Fibroblast of lung (primary cell): ENCODE results near the gene FAAP24. TPM values are rescaled to one million over a fixed set of nuclear protein-coding genes. Genes with fewer than 3 reads are reported as not detected.

Experiments used
- DNase-seq, 2 donors: peaks; one replicate each; pipeline versions ENCODE4 v3.0.0 to v3.0.0-alpha.2; 2010; ENCODE audit warnings: low read depth in 2 of 2
- H2AFZ ChIP-seq: 2 replicates; pipeline ENCODE4 v1.5.1; 2012; ENCODE audit warnings: low read length, control low read depth, inconsistent platforms
- H3K27ac ChIP-seq: 2 replicates; pipeline ENCODE4 v1.5.1; 2011; ENCODE audit warnings: low read length, control low read depth; ENCODE audit not compliant: insufficient read depth
- H3K27me3 ChIP-seq: 2 replicates; pipeline ENCODE4 v1.5.1; 2011; ENCODE audit warnings: mild to moderate bottlenecking, low read length; ENCODE audit not compliant: control insufficient read depth, insufficient read depth
- H3K36me3 ChIP-seq: 2 replicates; pipeline ENCODE4 v1.5.1; 2011; ENCODE audit warnings: low read length; ENCODE audit not compliant: control insufficient read depth, insufficient read depth
- H3K4me1 ChIP-seq: 2 replicates; pipeline ENCODE4 v1.5.1; 2011; ENCODE audit warnings: low read length; ENCODE audit not compliant: control insufficient read depth, insufficient read depth; ENCODE audit errors: extremely low read depth
- H3K4me2 ChIP-seq: 2 replicates; pipeline ENCODE4 v1.5.1; 2011; ENCODE audit warnings: low read length, control low read depth; ENCODE audit not compliant: insufficient read depth; ENCODE audit errors: extremely low read depth
- H3K4me3 ChIP-seq, 4 experiments: fragments of 200-600 bp in 1 of 4; sonication (generic) in 1 of 4; replicated peaks in 1 of 4; 2 replicates each; pipeline ENCODE4 v1.5.1; 2011 to 2016; ENCODE audit warnings: low read length in 4 of 4, low read depth in 3 of 4, mild to moderate bottlenecking in 3 of 4, control low read depth in 2 of 4, inconsistent platforms in 1 of 4, mixed read lengths in 1 of 4; ENCODE audit not compliant: insufficient read depth in 1 of 4; ENCODE audit errors: control extremely low read depth in 1 of 4
- H3K79me2 ChIP-seq: 2 replicates; pipeline ENCODE4 v1.5.1; 2012; ENCODE audit warnings: mild to moderate bottlenecking, low read length, inconsistent platforms; ENCODE audit not compliant: control insufficient read depth, insufficient read depth
- H3K9ac ChIP-seq: 2 replicates; pipeline ENCODE4 v1.5.1; 2011; ENCODE audit warnings: mild to moderate bottlenecking, low read length, control low read depth; ENCODE audit not compliant: insufficient read depth
- H3K9me3 ChIP-seq: 2 replicates; pipeline ENCODE4 v1.5.1; 2012; ENCODE audit warnings: low read depth, low read length; ENCODE audit not compliant: control insufficient read depth, insufficient read depth
- H4K20me1 ChIP-seq: 2 replicates; pipeline ENCODE4 v1.5.1; 2011; ENCODE audit warnings: low read length; ENCODE audit not compliant: control insufficient read depth, insufficient read depth; ENCODE audit errors: extremely low read depth
- CTCF ChIP-seq, 2 donors: IDR thresholded peaks in 1 of 2; conservative IDR thresholded peaks in 1 of 2; 1 replicate in 1 of 2; 2 replicates in 1 of 2; pipeline ENCODE4 v1.5.1; 2011 to 2012; ENCODE audit warnings: low read length in 2 of 2, control low read depth in 1 of 2, inconsistent platforms in 1 of 2, low read depth in 1 of 2, mild to moderate bottlenecking in 1 of 2
- EZH2 ChIP-seq: IDR thresholded peaks from 2 replicates; pipeline ENCODE4 v1.5.1; 2012; ENCODE audit warnings: low read length, control low read depth, mild to moderate bottlenecking; ENCODE audit errors: missing control alignments
- polyA minus RNA-seq: library from RNA; depleted of rRNA, polyadenylated mRNA; stranded (reverse); fragments of >200 nt; gene quantifications from 2 replicates; pipeline ENCODE4 v1.2.3, GENCODE V29; 2011; ENCODE audit warnings: low replicate concordance
- polyA plus RNA-seq, 2 donors: library from polyadenylated mRNA; depleted of rRNA in 1 of 2; stranded (reverse) in 1 of 2; unstranded in 1 of 2; fragments of >200 nt; gene quantifications; 2 replicates each; pipeline ENCODE4 v1.2.1, GENCODE V29; 2011 to 2012; ENCODE audit warnings: missing spikeins in 1 of 2
- total RNA-seq: library from RNA; depleted of rRNA; stranded (reverse); fragments of >200 nt; gene quantifications from 2 replicates; pipeline ENCODE4 v1.2.1, GENCODE V29; 2014

FAAP24 gene
- 1.3 and 2.3 TPM in 2 replicates for total RNA-seq
- 3.0 and 4.8 TPM in 2 replicates for polyA plus RNA-seq
- polyA plus RNA-seq (2012), result 2.4 and 3.3 TPM in 2 replicates
- 0.78 and 1.1 TPM in 2 replicates for polyA minus RNA-seq

GRCh38 chr19:32971715-32972540, at the start of gene FAAP24, which contains the start of gene CEP89:
FAAP24 (plus strand) TSS chr19:32972242; CDS start chr19:32973197, 955 bp downstream.
CEP89 (minus strand) TSS chr19:32971958; CDS start chr19:32971874, 84 bp downstream.
- no peak for TF ChIP-seq EZH2
- TF ChIP-seq CTCF (conservative IDR thresholded peaks at IDR 0.05 in 1 of 2, IDR thresholded peaks at IDR 0.05 in 1 of 2; ENCODE audit: low read depth in 1 of 2, low read length in 2 of 2), result no peak
- DNase-seq, result peak; percentile 99 to 100

GRCh38 chr19:32924200-32924599, 47.8 kb upstream of the FAAP24 start:
- Histone ChIP-seq H3K9me3 (no peaks in the 10 kb centered on the region), H3K27ac (no peak overlapping the region), H3K4me1 (no peaks in the 10 kb centered on the region), H3K79me2 (no peaks in the 10 kb centered on the region), H2AFZ (no peak overlapping the region), H3K4me3 (no peak overlapping the region), H4K20me1 (no peaks in the 10 kb centered on the region), H3K36me3 (peaks cover 5% of the 10 kb centered on the region), H3K4me2 (no peak overlapping the region), H3K27me3 (no peaks in the 10 kb centered on the region), H3K9ac (no peak overlapping the region)
- DNase-seq, result peak; percentile 6 to 14
- TF ChIP-seq EZH2, result no peak
- TF ChIP-seq CTCF (conservative IDR thresholded peaks at IDR 0.05 in 1 of 2, IDR thresholded peaks at IDR 0.05 in 1 of 2; ENCODE audit: low read depth in 1 of 2, low read length in 2 of 2), result no peak

More at GRCh38 chr19:32971715-32972540, at the start of gene FAAP24, which contains the start of gene CEP89:
- H3K4me2 ChIP-seq, result peak within 1 kb of the TSS; percentile 94
- H4K20me1 ChIP-seq, result no peaks in the 10 kb centered on the region
- no peaks in the 10 kb centered on the region for H3K4me1 ChIP-seq
- no peaks in the 10 kb centered on the region for H3K27me3 ChIP-seq
- peak within 1 kb of the TSS; percentile 63 to 90 (median 75) for H3K4me3 ChIP-seq
- peaks cover 31% of the 10 kb centered on the region for H3K79me2 ChIP-seq
- peak within 1 kb of the TSS; percentile 77 for H3K9ac ChIP-seq
- H3K9me3 ChIP-seq, result no peaks in the 10 kb centered on the region
- H3K36me3 ChIP-seq, result peaks cover 5% of the 10 kb centered on the region
- H2AFZ ChIP-seq, result peak within 1 kb of the TSS; percentile 98
- H3K27ac ChIP-seq, result peak within 1 kb of the TSS; percentile 89

GRCh38 chr19:32928806-32929205, 43.2 kb upstream of the FAAP24 start:
- DNase-seq, result no peak
- H3K9me3 ChIP-seq, result no peaks in the 10 kb centered on the region
- TF ChIP-seq CTCF (conservative IDR thresholded peaks at IDR 0.05 in 1 of 2, IDR thresholded peaks at IDR 0.05 in 1 of 2; ENCODE audit: low read depth in 1 of 2, low read length in 2 of 2) (no peak), EZH2 (no peak)
- H3K4me2 ChIP-seq, result no peak overlapping the region
- no peak overlapping the region for H3K4me3 ChIP-seq
- H3K27me3 ChIP-seq, result no peaks in the 10 kb centered on the region
- H3K79me2 ChIP-seq, result no peaks in the 10 kb centered on the region
- no peaks in the 10 kb centered on the region for H3K4me1 ChIP-seq
- H4K20me1 ChIP-seq, result no peaks in the 10 kb centered on the region
- peaks cover 4% of the 10 kb centered on the region for H3K36me3 ChIP-seq
- H3K9ac ChIP-seq, result no peak overlapping the region
- no peak overlapping the region for H2AFZ ChIP-seq
- no peak overlapping the region for H3K27ac ChIP-seq
